Fibroblast of lung (primary cell): ENCODE results near the gene PDE4B. TPM values are rescaled to one million over a fixed set of nuclear protein-coding genes. Genes with fewer than 3 reads are reported as not detected.

ENCODE experiments used
- DNase-seq, 2 donors: peaks; one replicate each; pipeline versions ENCODE4 v3.0.0 to v3.0.0-alpha.2; 2010; ENCODE audit warnings: low read depth in 2 of 2
- H2AFZ ChIP-seq: 2 replicates; pipeline ENCODE4 v1.5.1; 2012; ENCODE audit warnings: low read length, control low read depth, inconsistent platforms
- H3K27ac ChIP-seq: 2 replicates; pipeline ENCODE4 v1.5.1; 2011; ENCODE audit warnings: low read length, control low read depth; ENCODE audit not compliant: insufficient read depth
- H3K27me3 ChIP-seq: 2 replicates; pipeline ENCODE4 v1.5.1; 2011; ENCODE audit warnings: mild to moderate bottlenecking, low read length; ENCODE audit not compliant: control insufficient read depth, insufficient read depth
- H3K36me3 ChIP-seq: 2 replicates; pipeline ENCODE4 v1.5.1; 2011; ENCODE audit warnings: low read length; ENCODE audit not compliant: control insufficient read depth, insufficient read depth
- H3K4me1 ChIP-seq: 2 replicates; pipeline ENCODE4 v1.5.1; 2011; ENCODE audit warnings: low read length; ENCODE audit not compliant: control insufficient read depth, insufficient read depth; ENCODE audit errors: extremely low read depth
- H3K4me2 ChIP-seq: 2 replicates; pipeline ENCODE4 v1.5.1; 2011; ENCODE audit warnings: low read length, control low read depth; ENCODE audit not compliant: insufficient read depth; ENCODE audit errors: extremely low read depth
- H3K4me3 ChIP-seq, 4 experiments: fragments of 200-600 bp in 1 of 4; sonication (generic) in 1 of 4; replicated peaks in 1 of 4; 2 replicates each; pipeline ENCODE4 v1.5.1; 2011 to 2016; ENCODE audit warnings: low read length in 4 of 4, low read depth in 3 of 4, mild to moderate bottlenecking in 3 of 4, control low read depth in 2 of 4, inconsistent platforms in 1 of 4, mixed read lengths in 1 of 4; ENCODE audit not compliant: insufficient read depth in 1 of 4; ENCODE audit errors: control extremely low read depth in 1 of 4
- H3K79me2 ChIP-seq: 2 replicates; pipeline ENCODE4 v1.5.1; 2012; ENCODE audit warnings: mild to moderate bottlenecking, low read length, inconsistent platforms; ENCODE audit not compliant: control insufficient read depth, insufficient read depth
- H3K9ac ChIP-seq: 2 replicates; pipeline ENCODE4 v1.5.1; 2011; ENCODE audit warnings: mild to moderate bottlenecking, low read length, control low read depth; ENCODE audit not compliant: insufficient read depth
- H3K9me3 ChIP-seq: 2 replicates; pipeline ENCODE4 v1.5.1; 2012; ENCODE audit warnings: low read depth, low read length; ENCODE audit not compliant: control insufficient read depth, insufficient read depth
- H4K20me1 ChIP-seq: 2 replicates; pipeline ENCODE4 v1.5.1; 2011; ENCODE audit warnings: low read length; ENCODE audit not compliant: control insufficient read depth, insufficient read depth; ENCODE audit errors: extremely low read depth
- CTCF ChIP-seq, 2 donors: IDR thresholded peaks in 1 of 2; conservative IDR thresholded peaks in 1 of 2; 1 replicate in 1 of 2; 2 replicates in 1 of 2; pipeline ENCODE4 v1.5.1; 2011 to 2012; ENCODE audit warnings: low read length in 2 of 2, control low read depth in 1 of 2, inconsistent platforms in 1 of 2, low read depth in 1 of 2, mild to moderate bottlenecking in 1 of 2
- EZH2 ChIP-seq: IDR thresholded peaks from 2 replicates; pipeline ENCODE4 v1.5.1; 2012; ENCODE audit warnings: low read length, control low read depth, mild to moderate bottlenecking; ENCODE audit errors: missing control alignments
- polyA plus RNA-seq, 2 donors: library from polyadenylated mRNA; depleted of rRNA in 1 of 2; stranded (reverse) in 1 of 2; unstranded in 1 of 2; fragments of >200 nt; gene quantifications; 2 replicates each; pipeline ENCODE4 v1.2.1, GENCODE V29; 2011 to 2012; ENCODE audit warnings: missing spikeins in 1 of 2
- total RNA-seq: library from RNA; depleted of rRNA; stranded (reverse); fragments of >200 nt; gene quantifications from 2 replicates; pipeline ENCODE4 v1.2.1, GENCODE V29; 2014

Gene PDE4B
- total and polyA plus RNA-seq, 2 donors (not counting 1 experiment from before 2014, with no cell fraction given), result 3.7 to 19.8 TPM

DNA sequence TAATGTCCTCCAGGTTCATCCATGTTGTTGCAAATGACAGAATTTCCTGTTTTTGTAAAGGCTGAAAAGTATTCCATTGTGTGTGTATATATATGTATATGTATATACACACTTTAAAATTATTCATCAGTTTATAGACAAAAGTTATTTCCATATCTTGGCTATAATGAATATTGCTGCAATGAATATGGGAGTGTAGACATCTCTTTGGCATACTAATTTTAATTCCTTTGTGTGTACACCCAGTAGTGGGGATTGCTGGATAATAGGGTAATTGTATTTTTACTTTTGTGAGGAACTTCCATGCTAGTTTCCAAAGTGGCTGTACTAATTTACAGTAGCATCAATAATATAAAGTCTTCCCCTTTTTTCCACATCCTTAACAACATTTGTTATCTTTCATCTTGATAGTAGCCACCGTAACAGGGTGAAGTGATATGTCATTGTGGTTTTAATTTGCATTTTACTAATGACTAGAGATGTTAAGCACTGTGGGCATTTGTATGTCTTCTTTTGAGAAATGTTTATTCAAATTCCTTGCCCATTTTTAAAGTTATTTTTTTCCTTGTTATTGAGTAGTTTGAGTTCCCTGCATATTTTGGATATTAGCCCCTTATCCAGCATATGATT lies 243.0 kb downstream of the PDE4B start:
- Histone ChIP-seq H3K9me3 (no peaks in the 10 kb centered on the region), H3K4me2 (no peak overlapping the region), H2AFZ (no peak overlapping the region), H3K36me3 (no peaks in the 10 kb centered on the region), H3K9ac (no peak overlapping the region), H3K27ac (no peak overlapping the region), H3K27me3 (no peaks in the 10 kb centered on the region), H3K4me3 (no peak overlapping the region), H3K79me2 (no peaks in the 10 kb centered on the region), H3K4me1 (no peaks in the 10 kb centered on the region), H4K20me1 (no peaks in the 10 kb centered on the region)
- TF ChIP-seq CTCF (conservative IDR thresholded peaks at IDR 0.05 in 1 of 2, IDR thresholded peaks at IDR 0.05 in 1 of 2; ENCODE audit: low read depth in 1 of 2, low read length in 2 of 2), result no peak
- no peak for TF ChIP-seq EZH2
- peak in 1 of 2 donors; percentile 21 for DNase-seq

DNA sequence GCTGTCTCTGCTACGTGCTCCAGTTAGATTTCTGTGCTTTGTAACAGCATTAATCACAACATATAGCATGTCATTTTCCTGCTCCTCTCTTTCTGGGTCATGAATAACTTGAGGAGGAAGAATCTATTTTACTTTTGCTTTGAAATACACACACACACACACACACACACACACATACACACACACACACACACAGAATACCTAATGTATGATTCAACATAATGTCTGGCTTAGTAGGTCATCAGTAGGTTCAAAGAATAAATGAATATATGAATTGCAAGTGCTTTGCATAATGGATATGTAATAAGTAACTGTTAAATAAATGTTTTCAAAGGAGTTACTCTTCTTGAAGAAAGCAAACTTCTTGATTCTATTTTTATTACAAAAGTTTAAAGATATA lies 249.0 kb downstream of the PDE4B start:
- Histone ChIP-seq H3K27ac (no peak overlapping the region), H3K4me2 (no peak overlapping the region), H4K20me1 (no peaks in the 10 kb centered on the region), H3K4me1 (no peaks in the 10 kb centered on the region), H3K79me2 (no peaks in the 10 kb centered on the region), H3K9me3 (no peaks in the 10 kb centered on the region), H3K36me3 (no peaks in the 10 kb centered on the region), H3K4me3 (no peak overlapping the region), H2AFZ (no peak overlapping the region), H3K27me3 (no peaks in the 10 kb centered on the region), H3K9ac (no peak overlapping the region)
- TF ChIP-seq EZH2, result no peak
- no peak for TF ChIP-seq CTCF (conservative IDR thresholded peaks at IDR 0.05 in 1 of 2, IDR thresholded peaks at IDR 0.05 in 1 of 2; ENCODE audit: low read depth in 1 of 2, low read length in 2 of 2)
- DNase-seq, result no peak

DNA sequence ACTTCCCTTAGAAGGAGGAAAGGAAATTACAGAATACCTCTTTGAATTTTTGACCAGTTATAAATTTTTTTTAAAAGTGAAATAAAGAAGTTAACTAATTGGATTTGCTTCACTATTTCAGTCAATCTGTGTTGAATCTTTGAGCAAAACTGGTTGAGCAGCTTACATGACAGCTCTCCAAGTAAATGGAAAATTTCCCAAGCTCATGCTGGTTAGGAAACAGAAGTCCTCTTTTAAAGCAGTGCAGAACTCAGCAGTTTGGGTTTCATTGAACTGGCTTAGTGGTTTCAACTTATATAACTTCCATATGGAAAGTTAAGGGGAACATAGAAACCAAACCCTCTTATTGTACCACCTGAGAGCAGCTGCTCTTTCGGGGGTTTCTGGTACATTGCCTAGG lies 250.5 kb downstream of the PDE4B start:
- Histone ChIP-seq H3K27me3 (no peaks in the 10 kb centered on the region), H3K79me2 (no peaks in the 10 kb centered on the region), H3K4me3 (no peak overlapping the region), H3K4me1 (no peaks in the 10 kb centered on the region), H4K20me1 (no peaks in the 10 kb centered on the region), H2AFZ (no peak overlapping the region), H3K36me3 (no peaks in the 10 kb centered on the region), H3K9me3 (no peaks in the 10 kb centered on the region), H3K9ac (no peak overlapping the region), H3K27ac (no peak overlapping the region), H3K4me2 (no peak overlapping the region)
- TF ChIP-seq CTCF (conservative IDR thresholded peaks at IDR 0.05 in 1 of 2, IDR thresholded peaks at IDR 0.05 in 1 of 2; ENCODE audit: low read depth in 1 of 2, low read length in 2 of 2) (no peak), EZH2 (no peak)
- DNase-seq, result no peak
